Measurements from ENCODE around the gene LDLRAP1.

DNA sequence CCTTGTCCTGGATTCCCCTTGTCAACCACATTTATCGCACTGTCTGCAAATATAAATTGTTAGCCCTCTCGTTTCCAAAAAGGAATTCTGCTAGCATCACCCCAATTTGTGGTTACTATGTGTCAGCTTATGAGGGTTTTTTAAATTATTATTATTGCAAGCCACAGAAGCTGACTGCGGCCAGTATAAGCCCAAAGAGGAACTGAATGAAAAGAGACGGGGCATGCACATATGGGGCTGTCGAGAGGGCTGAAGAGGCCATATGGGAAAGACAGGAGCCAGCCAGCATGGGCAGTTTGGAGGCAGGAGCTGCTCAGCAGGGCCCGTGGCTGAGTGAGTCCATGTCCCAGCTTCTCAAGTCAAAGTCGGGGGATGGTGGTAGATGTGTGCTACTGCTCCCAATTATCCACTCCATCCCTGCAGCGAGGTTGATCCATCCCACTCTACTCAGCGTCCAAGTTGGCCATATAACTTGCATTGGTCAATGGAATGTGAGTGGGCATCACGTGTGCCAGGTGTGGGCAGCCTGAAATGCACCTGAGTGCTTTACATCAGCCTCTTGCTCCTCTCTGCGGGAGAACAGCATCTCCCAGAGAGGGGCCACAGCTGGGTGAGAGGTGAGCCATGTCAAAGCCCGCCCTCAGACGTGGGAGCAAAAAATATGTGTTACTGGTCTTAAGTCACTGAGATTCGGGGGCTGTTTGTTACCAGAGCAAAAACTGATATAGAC, 37.6 kb upstream of the LDLRAP1 start:
- TF ChIP-seq, protein P1, sequence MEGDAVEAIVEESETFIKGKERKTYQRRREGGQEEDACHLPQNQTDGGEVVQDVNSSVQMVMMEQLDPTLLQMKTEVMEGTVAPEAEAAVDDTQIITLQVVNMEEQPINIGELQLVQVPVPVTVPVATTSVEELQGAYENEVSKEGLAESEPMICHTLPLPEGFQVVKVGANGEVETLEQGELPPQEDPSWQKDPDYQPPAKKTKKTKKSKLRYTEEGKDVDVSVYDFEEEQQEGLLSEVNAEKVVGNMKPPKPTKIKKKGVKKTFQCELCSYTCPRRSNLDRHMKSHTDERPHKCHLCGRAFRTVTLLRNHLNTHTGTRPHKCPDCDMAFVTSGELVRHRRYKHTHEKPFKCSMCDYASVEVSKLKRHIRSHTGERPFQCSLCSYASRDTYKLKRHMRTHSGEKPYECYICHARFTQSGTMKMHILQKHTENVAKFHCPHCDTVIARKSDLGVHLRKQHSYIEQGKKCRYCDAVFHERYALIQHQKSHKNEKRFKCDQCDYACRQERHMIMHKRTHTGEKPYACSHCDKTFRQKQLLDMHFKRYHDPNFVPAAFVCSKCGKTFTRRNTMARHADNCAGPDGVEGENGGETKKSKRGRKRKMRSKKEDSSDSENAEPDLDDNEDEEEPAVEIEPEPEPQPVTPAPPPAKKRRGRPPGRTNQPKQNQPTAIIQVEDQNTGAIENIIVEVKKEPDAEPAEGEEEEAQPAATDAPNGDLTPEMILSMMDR (conservative IDR thresholded peaks at IDR 0.05): no peak
- TF ChIP-seq EZH2 (IDR thresholded peaks at IDR 0.05; ENCODE audit: low read depth): no peak

All from PC-9 (cell line).